Activated T-helper 1 cell treated with Interleukin-2 at 50 U/mL for 16 hours (primary cell): Measurements from ENCODE around the gene LIPH.
"Not testable (repeated sequence)": the region's sequence is repeated elsewhere in the genome, so short reads cannot be mapped to it uniquely, and the experiment has no call there.

Source experiments
- DNase-seq: peaks from one replicate; pipeline ENCODE4 v3.0.0-alpha.2; 2020; ENCODE audit warnings: low read depth

Gene LIPH

DNA sequence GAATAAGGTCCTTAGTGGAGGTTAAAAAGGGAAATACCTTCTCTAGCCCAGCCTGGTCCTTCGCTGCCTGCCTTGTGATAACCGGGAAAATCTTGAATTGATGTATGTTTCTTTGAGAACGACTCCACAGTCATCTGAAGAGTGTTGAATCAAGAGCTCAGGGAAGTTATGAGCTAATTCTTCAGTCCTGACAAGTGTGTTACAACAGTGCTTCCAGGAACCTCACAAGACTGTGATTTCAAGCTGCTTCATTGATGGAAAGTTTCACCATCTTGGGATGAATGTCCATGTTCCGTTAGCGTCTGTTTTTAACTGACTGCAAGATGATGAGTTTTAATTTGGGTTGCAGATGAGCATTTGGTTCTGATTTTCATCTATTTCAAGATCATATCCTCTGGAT is 66.0 kb downstream of the LIPH start:
- no peak for DNase-seq

- DNase-seq = no peak
Measured at GRCh38 chr3:185484296-185484695, 68.1 kb downstream of the LIPH start.

DNA sequence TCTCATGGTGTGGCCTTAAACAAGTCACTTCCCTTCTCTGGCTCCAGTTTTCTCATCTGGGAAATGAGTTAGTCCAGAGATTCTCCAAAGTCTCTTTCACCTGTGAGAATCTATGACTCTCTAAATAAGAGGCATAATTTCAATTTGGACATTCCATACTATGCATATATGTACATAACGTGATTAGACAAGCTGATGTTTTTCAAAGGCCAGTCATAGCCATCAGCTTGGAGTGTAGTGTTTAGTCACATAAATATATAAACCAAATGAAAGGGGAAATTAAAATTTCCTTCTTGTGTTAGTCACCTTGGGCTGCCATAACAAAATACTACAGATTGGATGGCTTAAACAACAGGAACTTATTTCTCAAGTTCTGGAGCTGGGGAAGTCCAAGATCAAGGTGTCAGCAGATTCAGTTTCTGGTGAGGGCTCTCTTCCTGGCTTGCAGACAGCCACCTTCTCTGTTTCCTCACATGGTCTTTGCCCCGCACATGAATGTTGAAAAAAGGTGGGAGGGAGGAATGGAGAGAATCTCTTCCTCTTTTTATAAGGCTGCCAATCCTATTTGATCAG is 72.9 kb downstream of the LIPH start:
- DNase-seq = no peak

- no peak for DNase-seq
Measured at GRCh38 chr3:185477316-185477715, 75.1 kb downstream of the LIPH start.

GRCh38 chr3:185474922-185475321 is 77.5 kb downstream of the LIPH start:
- DNase-seq = not testable (repeated sequence)

DNA sequence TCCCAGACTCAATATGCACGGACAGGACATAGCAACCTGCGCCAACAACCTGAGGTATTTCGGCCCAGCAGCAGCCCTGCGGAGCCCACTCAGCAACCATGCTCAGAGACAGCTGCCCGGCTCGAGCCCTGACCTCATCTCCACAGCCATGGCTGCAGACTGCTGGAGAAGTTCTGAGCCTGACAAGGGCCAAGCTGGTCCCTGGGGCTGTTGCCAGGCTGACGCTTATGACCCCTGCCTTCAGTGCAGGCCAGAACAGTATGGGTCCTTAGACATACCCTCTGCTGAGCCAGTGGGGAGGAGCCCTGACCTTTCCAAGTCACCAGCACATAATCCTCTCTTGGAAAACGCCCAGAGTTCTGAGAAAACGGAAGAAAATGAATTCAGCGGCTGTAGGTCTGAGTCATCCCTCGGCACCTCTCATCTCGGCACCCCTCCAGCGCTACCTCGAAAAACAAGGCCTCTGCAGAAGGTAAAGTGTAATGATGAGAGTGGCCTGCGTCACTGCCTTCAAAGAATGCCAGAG is 79.0 kb downstream of the LIPH start:
- no peak for DNase-seq

GRCh38 chr3:185470323-185470722 is 82.1 kb downstream of the LIPH start:
- no peak for DNase-seq

GRCh38 chr3:185469542-185469941 is 82.8 kb downstream of the LIPH start:
- no peak for DNase-seq

DNA sequence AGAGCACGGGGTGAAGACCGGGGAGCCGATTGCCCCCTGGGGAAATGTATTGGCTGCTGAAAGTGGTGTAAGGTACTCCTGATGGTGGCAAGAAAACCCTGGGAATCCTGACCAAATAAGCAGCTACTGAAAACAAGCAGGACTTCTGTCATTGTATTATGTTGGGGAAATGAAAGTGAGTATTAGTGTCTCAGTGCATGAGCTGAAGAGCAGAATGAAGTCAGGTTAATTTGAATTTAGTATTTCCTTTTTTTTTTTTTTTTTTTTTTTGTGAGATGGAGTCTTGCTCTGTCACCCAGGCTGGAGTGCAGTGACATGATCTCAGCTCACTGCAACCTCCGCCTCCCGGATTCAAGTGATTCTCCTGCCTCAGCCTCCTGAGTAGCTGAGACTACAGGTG is 86.3 kb downstream of the LIPH start:
- not testable (repeated sequence) for DNase-seq

DNA sequence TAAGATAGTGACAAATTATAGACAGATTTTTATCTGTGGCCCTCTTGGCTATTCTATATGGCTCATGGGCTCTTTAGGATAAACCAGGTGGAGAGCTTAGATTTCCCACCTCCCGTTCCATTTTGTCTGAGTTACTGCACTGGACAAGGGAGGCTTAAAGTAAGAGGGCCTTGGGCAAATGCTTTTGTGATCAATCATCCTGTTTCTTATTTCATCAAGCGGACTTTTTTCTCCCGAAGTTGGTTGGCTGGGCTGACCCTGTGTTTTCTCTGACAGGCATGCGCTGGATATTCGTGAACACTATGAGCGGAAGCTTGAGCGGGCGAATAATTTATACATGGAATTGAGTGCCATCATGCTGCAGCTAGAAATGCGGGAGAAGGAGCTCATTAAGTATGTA is 86.9 kb downstream of the LIPH start:
- no peak for DNase-seq

- no peak for DNase-seq
Measured at GRCh38 chr3:185460719-185461350, 91.6 kb downstream of the LIPH start.

DNA sequence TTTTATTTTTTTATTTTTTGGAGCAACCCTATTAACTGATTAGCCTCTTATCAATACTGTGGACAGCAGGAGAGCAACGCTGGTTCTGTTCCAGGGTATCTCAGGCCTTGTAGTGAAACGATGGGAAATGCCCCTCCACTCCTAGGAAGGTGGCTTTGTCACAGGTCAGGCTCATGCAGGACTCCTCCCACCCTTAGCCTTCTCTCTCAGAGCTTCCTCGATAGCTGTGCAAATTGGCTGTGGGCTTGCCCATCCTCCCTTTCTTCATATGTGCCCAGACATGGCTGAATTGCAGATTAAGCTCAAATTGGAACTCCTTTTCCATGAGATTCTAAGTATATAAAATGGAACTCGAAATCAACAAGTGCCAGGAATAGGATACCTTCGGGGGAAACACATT is 92.1 kb downstream of the LIPH start:
- DNase-seq = no peak

DNA sequence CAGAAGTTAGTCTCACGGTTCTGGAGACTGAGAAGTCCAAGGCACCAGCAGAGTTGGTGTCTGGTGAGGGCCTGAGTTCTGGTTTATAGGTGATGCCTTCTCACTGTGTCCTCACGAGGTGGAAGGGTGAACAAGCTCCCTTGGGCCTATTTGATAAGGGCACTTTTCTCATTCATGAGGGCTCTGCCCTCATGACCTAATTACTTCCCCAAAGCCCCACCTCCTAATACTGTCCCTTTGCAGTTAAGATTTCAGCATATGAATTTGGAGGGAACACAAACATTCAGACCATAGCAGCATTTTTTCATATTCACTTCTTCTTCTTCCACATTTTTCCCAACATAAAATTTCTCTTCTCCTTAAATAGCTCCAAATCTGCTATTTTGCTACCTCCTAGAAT is 95.0 kb downstream of the LIPH start:
- no peak for DNase-seq
